Ovary (tissue), 9 donors: Measurements from ENCODE around the gene TPGS1. TPM values are rescaled to one million over a fixed set of nuclear protein-coding genes. Genes with fewer than 3 reads are reported as not detected.

ENCODE experiments used
- DNase-seq, 5 donors: peaks; one replicate each; pipeline ENCODE4 v3.0.0-alpha.2; 2019 to 2020
- H3K27ac ChIP-seq, 2 donors: fragments of 200-600 bp; one replicate each; pipeline versions ENCODE4 v1.5.1 to v1.8.0; 2019 to 2022
- H3K27me3 ChIP-seq: fragments of 200-600 bp; one replicate; pipeline ENCODE4 v1.8.0; 2022
- H3K36me3 ChIP-seq: fragments of 200-600 bp; sonication (generic); one replicate; pipeline ENCODE4 v1.5.1; 2019
- H3K4me1 ChIP-seq: one replicate; pipeline ENCODE4 v1.8.1; 2013; ENCODE audit warnings: mild to moderate bottlenecking, moderate library complexity; ENCODE audit not compliant: insufficient read depth
- H3K4me3 ChIP-seq: fragments of 200-600 bp; sonication (generic); one replicate; pipeline ENCODE4 v1.5.1; 2017
- H3K9me3 ChIP-seq, 2 donors: fragments of 200-600 bp in 1 of 2; sonication (generic) in 1 of 2; one replicate each; pipeline versions ENCODE4 v1.5.1 to v1.8.1; 2013 to 2019; ENCODE audit warnings: mild to moderate bottlenecking in 1 of 2, moderate library complexity in 1 of 2
- EP300 ChIP-seq: sonication (generic); formaldehyde crosslinking; IDR thresholded peaks from one replicate; pipeline ENCODE4 v1.6.1; 2017; ENCODE audit warnings: antibody characterized with exemption
- POLR2A ChIP-seq: fragments of 450-650 bp; IDR thresholded peaks from one replicate; pipeline ENCODE4 v1.6.1; 2017; ENCODE audit warnings: antibody characterized with exemption, mild to moderate bottlenecking, moderate library complexity
- WGBS, 3 donors: extraction: QIAGEN DNeasy Blood & Tissue Kit in 1 of 3; methylation state at CpG; one replicate each; pipeline versions ENCODE4 v1.1.5 to v1.1.7; 2013 to 2017; 5-methylcytosine and 5-hydroxymethylcytosine counted together
- intact Hi-C, 4 donors: fragments of 100-400 bp; cut with DNase I; formaldehyde crosslinking; loops; one replicate each; pipeline versions ENCODE4 v1.11.0 to v1.15.1; 2022 to 2023
- polyA plus RNA-seq, 2 donors: library from polyadenylated mRNA; stranded (reverse); fragments of 200-250 nt in 1 of 2; fragments of 350-450 nt in 1 of 2; fragmentation: Illumina TruSeq in 1 of 2; extraction: RNeasy Lipid Tissue Mini Kit (QIAGEN cat#74804) in 1 of 2; gene quantifications; one replicate each; pipeline ENCODE4 v1.2.3, GENCODE V29; 2013 to 2014
- total RNA-seq, 7 donors: library from RNA; depleted of rRNA in 2 of 7; stranded (reverse); fragments of >200 nt in 2 of 7; fragmentation: NEBNext Ultra II Directional in 3 of 7; extraction: Animal tissue kit (Norgen Biotek cat#: 25700) in 3 of 7; gene quantifications; one replicate each; pipeline versions ENCODE4 v1.1.0 to v1.2.4, GENCODE V29; 2016 to 2023
- TF ChIP-seq, protein P1 (sequence below), 3 donors: fragments of 450-650 bp in 2 of 3; fragments of 200-600 bp in 1 of 3; IDR thresholded peaks; one replicate each; pipeline versions ENCODE4 v1.5.1 to v1.8.0; 2016 to 2022; ENCODE audit warnings: antibody characterized with exemption in 3 of 3, mild to moderate bottlenecking in 1 of 3
- donor health status: DM: no; HTN: no; CAD: no; lungs with moderate emphysema.
- donor health status: DM: no; HTN: no; CAD: no.
- donor health status: Bipolar disorder and iron deficiency.
- donor health status: DM: yes; HTN: yes; CAD: no.
- donor health status: DM: no; HTN: no; CAD: no.
- donor health status: DM: yes; HTN: yes; CAD: no.

TPGS1 gene
- total and polyA plus RNA-seq, 9 donors, result 0.12 to 93.3 (median 24.7) TPM

DNA sequence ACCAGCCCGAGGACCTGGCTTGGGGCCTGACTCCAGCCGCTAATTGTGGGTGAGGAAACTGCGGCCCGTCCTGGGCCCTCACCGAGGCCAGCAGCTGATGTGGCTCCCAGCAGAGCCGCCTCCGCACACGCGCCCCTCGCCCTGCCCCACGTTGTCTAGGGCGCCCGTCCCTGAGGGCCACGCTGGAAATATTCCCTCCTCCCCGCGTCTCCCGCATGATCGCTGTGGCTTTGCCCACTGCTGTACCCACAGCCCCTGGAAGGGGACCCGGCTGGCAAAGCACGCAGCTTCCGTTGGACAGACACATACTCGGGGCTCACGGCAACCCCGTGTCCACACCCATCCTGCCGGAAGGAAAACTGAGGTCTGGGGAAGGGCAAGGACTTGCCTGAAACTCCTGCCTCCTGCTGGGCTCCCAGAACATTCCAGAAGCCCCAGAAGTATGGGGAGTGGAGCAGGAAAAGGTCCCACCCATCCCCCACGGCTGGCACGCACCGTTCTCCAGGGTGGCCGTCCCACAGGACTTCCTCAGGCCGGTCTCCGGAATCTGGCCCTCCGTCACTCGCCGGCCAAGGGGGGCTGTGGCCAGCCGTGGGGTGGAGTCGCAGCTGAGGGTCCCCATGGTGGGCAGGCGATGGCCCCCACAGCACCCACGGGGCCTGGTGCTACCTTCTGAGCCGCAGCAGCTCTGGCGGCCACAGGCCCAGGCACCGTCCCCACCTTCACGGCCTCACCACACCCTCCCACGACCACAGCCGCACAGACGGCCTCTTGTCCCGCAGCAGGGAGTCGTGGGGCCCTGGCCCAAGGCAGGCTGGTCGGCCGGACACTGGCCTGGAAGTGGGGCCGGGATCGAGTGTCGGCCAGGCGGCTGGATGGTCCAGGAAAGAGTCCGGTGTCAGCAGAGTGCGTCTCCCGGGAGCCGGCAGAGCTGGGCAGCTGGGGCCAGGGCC is 32.9 kb upstream of the TPGS1 start:
- WGBS, 3 donors, result 66 to 75% (median 67%) methylated on average over 57 of the region's 57 CpGs
- Histone ChIP-seq H3K4me3 (no peak overlapping the region), H3K36me3 (no peaks in the 10 kb centered on the region), H3K27me3 (no peaks in the 10 kb centered on the region), H3K9me3 (no peaks in the 10 kb centered on the region), H3K4me1 (no peaks in the 10 kb centered on the region), H3K27ac (no peak overlapping the region)
- no peak for DNase-seq
- intact Hi-C loops, result no loop called here
- TF ChIP-seq EP300 (no peak), POLR2A (no peak)
- TF ChIP-seq, protein P1, sequence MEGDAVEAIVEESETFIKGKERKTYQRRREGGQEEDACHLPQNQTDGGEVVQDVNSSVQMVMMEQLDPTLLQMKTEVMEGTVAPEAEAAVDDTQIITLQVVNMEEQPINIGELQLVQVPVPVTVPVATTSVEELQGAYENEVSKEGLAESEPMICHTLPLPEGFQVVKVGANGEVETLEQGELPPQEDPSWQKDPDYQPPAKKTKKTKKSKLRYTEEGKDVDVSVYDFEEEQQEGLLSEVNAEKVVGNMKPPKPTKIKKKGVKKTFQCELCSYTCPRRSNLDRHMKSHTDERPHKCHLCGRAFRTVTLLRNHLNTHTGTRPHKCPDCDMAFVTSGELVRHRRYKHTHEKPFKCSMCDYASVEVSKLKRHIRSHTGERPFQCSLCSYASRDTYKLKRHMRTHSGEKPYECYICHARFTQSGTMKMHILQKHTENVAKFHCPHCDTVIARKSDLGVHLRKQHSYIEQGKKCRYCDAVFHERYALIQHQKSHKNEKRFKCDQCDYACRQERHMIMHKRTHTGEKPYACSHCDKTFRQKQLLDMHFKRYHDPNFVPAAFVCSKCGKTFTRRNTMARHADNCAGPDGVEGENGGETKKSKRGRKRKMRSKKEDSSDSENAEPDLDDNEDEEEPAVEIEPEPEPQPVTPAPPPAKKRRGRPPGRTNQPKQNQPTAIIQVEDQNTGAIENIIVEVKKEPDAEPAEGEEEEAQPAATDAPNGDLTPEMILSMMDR (IDR thresholded peaks at IDR 0.05), result no peak

DNA sequence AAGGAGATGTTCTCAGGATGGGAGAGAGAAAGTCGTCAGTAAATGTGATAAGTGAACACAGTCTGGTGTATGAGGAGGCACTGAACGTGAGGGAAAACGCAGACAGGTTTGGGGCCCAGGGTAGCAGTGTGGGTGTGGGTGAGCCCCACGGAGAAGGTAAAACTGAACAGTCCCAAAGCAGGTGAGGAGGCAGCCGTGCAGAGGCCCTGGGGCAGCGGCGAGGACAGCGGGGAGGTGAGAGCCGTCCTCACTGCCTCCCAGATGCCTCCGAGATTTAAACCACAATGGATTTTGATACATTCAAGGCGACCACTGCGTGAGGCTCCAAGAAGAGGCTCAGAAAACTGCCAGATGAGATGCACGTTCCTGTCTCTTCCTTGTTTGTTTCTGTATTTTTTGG is 31.9 kb upstream of the TPGS1 start:
- H3K36me3 ChIP-seq, result no peaks in the 10 kb centered on the region
- 79 to 81% (median 80%) methylated on average over 13 of the region's 13 CpGs for WGBS, 3 donors
- TF ChIP-seq, protein P1 (IDR thresholded peaks at IDR 0.05), result no peak
- TF ChIP-seq EP300 (no peak), POLR2A (no peak)
- no peak for DNase-seq
- no peaks in the 10 kb centered on the region for H3K4me1 ChIP-seq
- no peak overlapping the region for H3K27ac ChIP-seq
- H3K9me3 ChIP-seq, result no peaks in the 10 kb centered on the region
- no peaks in the 10 kb centered on the region for H3K27me3 ChIP-seq
- intact Hi-C loops, result no loop called here
- H3K4me3 ChIP-seq, result no peak overlapping the region

DNA sequence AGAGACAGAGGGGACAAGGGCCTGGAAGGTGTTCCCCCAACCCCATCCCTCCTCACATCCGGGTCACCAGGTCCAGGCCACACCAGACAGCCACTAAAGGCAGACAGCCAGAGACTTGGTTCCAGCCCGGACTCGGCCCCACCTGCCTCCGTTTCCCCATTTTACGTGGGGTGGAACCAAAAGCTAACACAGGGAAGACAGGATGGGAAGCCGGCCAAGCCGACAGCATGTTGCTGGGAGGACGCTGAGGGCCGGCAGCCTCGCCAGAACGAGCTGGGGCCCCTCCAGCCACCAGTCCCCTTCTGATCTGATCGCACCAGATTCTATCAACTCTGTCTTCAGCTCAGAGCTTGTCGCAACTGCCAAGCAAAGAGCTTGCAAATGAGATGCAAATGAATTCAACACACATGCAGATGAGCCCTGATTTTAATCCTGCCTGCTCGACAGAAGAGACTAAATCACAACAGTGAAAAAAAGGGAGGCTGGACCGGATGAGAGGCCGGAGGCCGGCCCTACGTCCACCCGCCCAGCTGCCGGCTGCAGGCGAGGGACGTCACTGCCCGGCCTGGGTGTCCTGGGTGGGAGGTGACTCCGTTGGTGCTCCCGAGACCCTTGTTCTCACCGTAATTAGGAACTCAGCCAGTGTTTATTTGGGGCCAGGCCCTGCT is 28.9 kb upstream of the TPGS1 start:
- TF ChIP-seq EP300 (no peak), POLR2A (no peak)
- TF ChIP-seq, protein P1 (IDR thresholded peaks at IDR 0.05), result no peak
- intact Hi-C loops, result no loop called here
- WGBS, 3 donors, result 57 to 63% (median 59%) methylated on average over 26 of the region's 26 CpGs
- H3K4me1 ChIP-seq, result no peaks in the 10 kb centered on the region
- H3K27ac ChIP-seq, result no peak overlapping the region
- no peak overlapping the region for H3K4me3 ChIP-seq
- H3K27me3 ChIP-seq, result no peaks in the 10 kb centered on the region
- no peaks in the 10 kb centered on the region for H3K9me3 ChIP-seq
- DNase-seq, result no peak
- H3K36me3 ChIP-seq, result no peaks in the 10 kb centered on the region

DNA sequence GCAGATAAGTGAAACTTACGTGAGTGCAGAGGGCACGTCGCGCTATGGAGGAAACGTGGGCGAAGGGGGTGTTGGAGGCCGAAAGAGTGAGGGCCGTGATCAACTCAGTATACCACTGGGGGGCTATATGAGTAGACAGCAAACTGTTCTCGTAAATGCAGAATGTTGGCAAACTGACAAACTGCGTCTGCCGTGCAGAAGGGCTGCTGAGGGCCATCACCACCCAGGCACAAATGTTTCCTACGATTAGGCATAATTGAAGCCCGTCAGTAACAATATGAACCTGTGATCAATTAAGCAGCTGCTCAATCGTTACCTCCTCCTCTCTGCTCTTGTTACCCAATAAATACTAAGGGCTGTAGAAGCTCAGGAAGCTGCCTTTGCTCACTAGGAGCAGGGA is 28.3 kb upstream of the TPGS1 start:
- WGBS, 3 donors, result 37 to 50% (median 42%) methylated on average over 14 of the region's 14 CpGs
- TF ChIP-seq POLR2A, result no peak
- no peak for TF ChIP-seq EP300
- no peaks in the 10 kb centered on the region for H3K9me3 ChIP-seq
- DNase-seq, result no peak
- no peak overlapping the region for H3K4me3 ChIP-seq
- H3K27ac ChIP-seq, result no peak overlapping the region
- no peaks in the 10 kb centered on the region for H3K36me3 ChIP-seq
- intact Hi-C loops, result no loop called here
- no peaks in the 10 kb centered on the region for H3K27me3 ChIP-seq
- H3K4me1 ChIP-seq, result no peaks in the 10 kb centered on the region
